Peyer's patch (tissue), 4 donors: ENCODE data around the gene LCN10.

Source experiments
- POLR2A ChIP-seq, 2 donors: fragments of 450-650 bp; IDR thresholded peaks; one replicate each; pipeline ENCODE4 v1.5.1; 2017; ENCODE audit warnings: antibody characterized with exemption in 2 of 2, mild to moderate bottlenecking in 2 of 2, moderate library complexity in 2 of 2
- TF ChIP-seq, protein P1 (sequence below), 6 experiments: fragments of 450-650 bp in 4 of 6; fragments of 200-600 bp in 2 of 6; sonication (generic) in 1 of 6; IDR thresholded peaks; one replicate each; pipeline ENCODE4 v1.5.1; 2017 to 2019; ENCODE audit warnings: antibody characterized with exemption in 6 of 6, mild to moderate bottlenecking in 3 of 6, moderate library complexity in 1 of 6

GRCh38 chr9:136724772-136725171, 18.0 kb downstream of the LCN10 start:
- TF ChIP-seq, protein P1, sequence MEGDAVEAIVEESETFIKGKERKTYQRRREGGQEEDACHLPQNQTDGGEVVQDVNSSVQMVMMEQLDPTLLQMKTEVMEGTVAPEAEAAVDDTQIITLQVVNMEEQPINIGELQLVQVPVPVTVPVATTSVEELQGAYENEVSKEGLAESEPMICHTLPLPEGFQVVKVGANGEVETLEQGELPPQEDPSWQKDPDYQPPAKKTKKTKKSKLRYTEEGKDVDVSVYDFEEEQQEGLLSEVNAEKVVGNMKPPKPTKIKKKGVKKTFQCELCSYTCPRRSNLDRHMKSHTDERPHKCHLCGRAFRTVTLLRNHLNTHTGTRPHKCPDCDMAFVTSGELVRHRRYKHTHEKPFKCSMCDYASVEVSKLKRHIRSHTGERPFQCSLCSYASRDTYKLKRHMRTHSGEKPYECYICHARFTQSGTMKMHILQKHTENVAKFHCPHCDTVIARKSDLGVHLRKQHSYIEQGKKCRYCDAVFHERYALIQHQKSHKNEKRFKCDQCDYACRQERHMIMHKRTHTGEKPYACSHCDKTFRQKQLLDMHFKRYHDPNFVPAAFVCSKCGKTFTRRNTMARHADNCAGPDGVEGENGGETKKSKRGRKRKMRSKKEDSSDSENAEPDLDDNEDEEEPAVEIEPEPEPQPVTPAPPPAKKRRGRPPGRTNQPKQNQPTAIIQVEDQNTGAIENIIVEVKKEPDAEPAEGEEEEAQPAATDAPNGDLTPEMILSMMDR (IDR thresholded peaks at IDR 0.05): no peak
- TF ChIP-seq POLR2A (IDR thresholded peaks at IDR 0.05): no peak
